GM23338 (cell line): ENCODE measurements around the gene IGF2. TPM values are rescaled to one million over a fixed set of nuclear protein-coding genes. Genes with fewer than 3 reads are reported as not detected.

Source experiments
- ATAC-seq: fragments of 200-7000 bp; cut with Tn5 transposase; 3 replicates; pipeline ENCODE4 v1.9.1; 2020
- DNase-seq: peaks from one replicate; pipeline ENCODE4 v3.0.0-alpha.2; 2015; ENCODE audit warnings: low spot score
- H2AFZ ChIP-seq: fragments of 200-600 bp; sonication (generic); 2 replicates; pipeline ENCODE4 v1.8.0; 2016; ENCODE audit warnings: antibody characterized with exemption, mild to moderate bottlenecking, moderate library complexity
- H3F3A ChIP-seq: fragments of 200-600 bp; sonication (generic); replicated peaks from 2 replicates; pipeline ENCODE4 v1.8.0; 2017; ENCODE audit warnings: antibody characterized with exemption, mixed run types, low read depth
- H3K27ac ChIP-seq: fragments of 200-600 bp; sonication (generic); 2 replicates; pipeline ENCODE4 v1.6.1; 2016; ENCODE audit warnings: low read depth
- H3K27me3 ChIP-seq: fragments of 200-600 bp; sonication (generic); 2 replicates; pipeline ENCODE4 v1.8.0; 2016; ENCODE audit warnings: mild to moderate bottlenecking, mixed run types, moderate library complexity; ENCODE audit not compliant: insufficient read depth
- H3K36me3 ChIP-seq: fragments of 200-600 bp; sonication (generic); 2 replicates; pipeline ENCODE4 v1.8.0; 2016; ENCODE audit warnings: mild to moderate bottlenecking; ENCODE audit not compliant: insufficient read depth
- H3K4me1 ChIP-seq: fragments of 200-600 bp; sonication (generic); 2 replicates; pipeline ENCODE4 v1.8.0; 2016; ENCODE audit warnings: mild to moderate bottlenecking, moderate library complexity; ENCODE audit not compliant: insufficient read depth
- H3K4me2 ChIP-seq: fragments of 200-600 bp; sonication (generic); 2 replicates; pipeline ENCODE4 v1.7.1; 2017; ENCODE audit warnings: mixed run types
- H3K4me3 ChIP-seq: fragments of 200-600 bp; sonication (generic); 2 replicates; pipeline ENCODE4 v1.6.1; 2016; ENCODE audit warnings: mixed run types
- H3K79me2 ChIP-seq: fragments of 200-600 bp; sonication (generic); replicated peaks from 2 replicates; pipeline ENCODE4 v1.8.0; 2017; ENCODE audit warnings: mild to moderate bottlenecking; ENCODE audit not compliant: insufficient read depth
- H3K9me2 ChIP-seq: fragments of 200-600 bp; sonication (generic); 2 replicates; pipeline ENCODE4 v1.8.0; 2017; ENCODE audit not compliant: insufficient read depth
- H4K20me1 ChIP-seq: fragments of 200-600 bp; sonication (generic); replicated peaks from 2 replicates; pipeline ENCODE4 v1.8.0; 2017; ENCODE audit warnings: mild to moderate bottlenecking; ENCODE audit not compliant: insufficient read depth
- H3K27ac Mint-ChIP-seq: 2 replicates; pipeline ENCODE4 v1.8.0; 2020; ENCODE audit warnings: inconsistent platforms, mild to moderate bottlenecking, moderate library complexity, mixed read lengths
- H3K27me3 Mint-ChIP-seq: 3 replicates; pipeline ENCODE4 v1.8.0; 2022; ENCODE audit warnings: low read depth, mild to moderate bottlenecking, moderate library complexity, mixed read lengths, inconsistent platforms; ENCODE audit not compliant: insufficient read depth, poor library complexity
- H3K36me3 Mint-ChIP-seq: 3 replicates; pipeline ENCODE4 v1.8.0; 2021; ENCODE audit warnings: low read depth, mild to moderate bottlenecking, inconsistent platforms, moderate library complexity, mixed read lengths
- H3K4me1 Mint-ChIP-seq: 3 replicates; pipeline ENCODE4 v1.8.0; 2020; ENCODE audit warnings: mild to moderate bottlenecking, inconsistent platforms, mixed read lengths
- H3K4me3 Mint-ChIP-seq: 3 replicates; pipeline ENCODE4 v1.8.0; 2021; ENCODE audit warnings: moderate library complexity, mild to moderate bottlenecking, inconsistent platforms, mixed read lengths
- H3K9me3 Mint-ChIP-seq: 3 replicates; pipeline ENCODE4 v1.8.0; 2020; ENCODE audit warnings: moderate library complexity, mild to moderate bottlenecking, inconsistent platforms, mixed read lengths
- EZH2 ChIP-seq: fragments of 200-600 bp; sonication (generic); IDR thresholded peaks from one replicate; pipeline ENCODE4 v1.8.0; 2017; ENCODE audit warnings: antibody characterized with exemption, mild to moderate bottlenecking, low read depth; ENCODE audit not compliant: unreplicated experiment
- POLR2AphosphoS5 ChIP-seq: IDR thresholded peaks from 2 replicates; pipeline ENCODE4 v1.6.1; 2016; ENCODE audit warnings: antibody characterized with exemption, low read depth
- STAT1 ChIP-seq: IDR thresholded peaks from one replicate; pipeline ENCODE4 v1.6.1; 2016; ENCODE audit warnings: antibody characterized with exemption; ENCODE audit not compliant: unreplicated experiment
- polyA plus RNA-seq: library from polyadenylated mRNA; unstranded; fragments of >200 nt; fragmentation: Nextera tagmentation; extraction: Ambion mirVana; gene quantifications from 2 replicates; pipeline ENCODE4 v1.2.1, GENCODE V29; 2016
- total RNA-seq: library from RNA; depleted of rRNA; stranded (reverse); fragments of >200 nt; shearing (Covaris generic); gene quantifications from 2 replicates; pipeline ENCODE4 v1.2.3, GENCODE V29; 2014
- TF ChIP-seq, protein P1 (sequence below), 2 experiments: fragments of 200-600 bp in 1 of 2; sonication (generic) in 1 of 2; conservative IDR thresholded peaks; 2 replicates each; pipeline versions ENCODE4 v1.5.1 to v1.6.1; 2016 to 2017; ENCODE audit warnings: antibody characterized with exemption in 2 of 2, low read depth in 2 of 2, mild to moderate bottlenecking in 2 of 2, moderate library complexity in 1 of 2
- TF ChIP-seq, protein P2 (sequence below): IDR thresholded peaks from one replicate; pipeline ENCODE4 v1.6.1; 2018; ENCODE audit warnings: antibody characterized with exemption; ENCODE audit not compliant: unreplicated experiment

IGF2 gene
- total and polyA plus RNA-seq, 2 experiments from 2014 or later = 1.4 to 4.0 TPM

GRCh38 chr11:2165571-2165970 is 26.4 kb upstream of the IGF2 start:
- Histone ChIP-seq H3F3A (no peaks in the 10 kb centered on the region), H3K4me3 (no peak overlapping the region), H3K4me2 (no peak overlapping the region), H3K36me3 (no peaks in the 10 kb centered on the region), H3K79me2 (no peaks in the 10 kb centered on the region), H3K27me3 (no peaks in the 10 kb centered on the region), H3K9me2 (no peaks in the 10 kb centered on the region), H4K20me1 (no peaks in the 10 kb centered on the region), H2AFZ (no peak overlapping the region), H3K27ac (no peak overlapping the region), H3K4me1 (no peaks in the 10 kb centered on the region)
- no peak for ATAC-seq
- Mint-ChIP-seq H3K36me3 (no peaks in the 10 kb centered on the region), H3K9me3 (no peaks in the 10 kb centered on the region), H3K27me3 (peaks cover 7% of the 10 kb centered on the region), H3K4me1 (no peaks in the 10 kb centered on the region), H3K4me3 (no peak overlapping the region), H3K27ac (no peak overlapping the region)
- no peak for TF ChIP-seq EZH2
- no peak for DNase-seq

DNA sequence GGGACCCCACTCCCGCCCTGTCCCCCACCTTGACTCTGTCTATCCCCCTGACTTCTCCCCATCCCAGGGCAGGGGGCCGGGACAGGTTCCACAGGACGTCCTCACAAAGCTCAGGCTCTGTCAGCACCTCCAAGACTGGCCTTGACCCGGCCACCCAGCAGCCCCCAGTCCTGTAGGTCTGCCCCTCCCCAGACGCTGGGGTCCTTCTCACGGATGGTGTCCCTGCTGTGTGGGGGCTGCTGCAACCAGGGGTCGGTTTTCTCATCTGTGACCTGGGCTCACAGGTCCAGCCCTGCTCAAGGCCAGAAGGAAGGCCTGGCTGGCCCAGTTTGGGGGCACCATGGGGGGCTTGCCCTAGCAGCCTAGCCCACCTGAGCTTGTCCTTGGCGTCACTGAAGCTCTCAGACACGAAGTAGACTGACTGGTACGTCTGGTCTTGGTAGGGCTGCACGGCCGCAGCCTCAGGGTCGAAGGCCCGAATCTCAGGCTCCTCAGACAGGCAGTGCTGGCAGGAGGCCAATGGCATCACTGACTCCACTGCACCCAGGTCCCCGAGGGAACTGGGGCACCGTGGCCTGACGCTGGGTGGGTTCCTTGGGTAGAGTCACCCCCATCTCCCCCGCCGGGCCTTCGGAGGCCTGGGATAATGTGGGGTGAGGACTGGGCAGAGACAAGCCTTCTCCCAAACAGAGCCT is 25.8 kb upstream of the IGF2 start:
- no peak for DNase-seq
- Histone ChIP-seq H2AFZ (no peak overlapping the region), H4K20me1 (no peaks in the 10 kb centered on the region), H3K4me2 (no peak overlapping the region), H3K9me2 (no peaks in the 10 kb centered on the region), H3K27ac (no peak overlapping the region), H3K4me1 (no peaks in the 10 kb centered on the region), H3K79me2 (no peaks in the 10 kb centered on the region), H3K4me3 (no peak overlapping the region), H3K36me3 (no peaks in the 10 kb centered on the region), H3K27me3 (no peaks in the 10 kb centered on the region), H3F3A (no peaks in the 10 kb centered on the region)
- no peaks in the 10 kb centered on the region for H3K4me1 Mint-ChIP-seq
- TF ChIP-seq STAT1 = no peak
- TF ChIP-seq, protein P1, sequence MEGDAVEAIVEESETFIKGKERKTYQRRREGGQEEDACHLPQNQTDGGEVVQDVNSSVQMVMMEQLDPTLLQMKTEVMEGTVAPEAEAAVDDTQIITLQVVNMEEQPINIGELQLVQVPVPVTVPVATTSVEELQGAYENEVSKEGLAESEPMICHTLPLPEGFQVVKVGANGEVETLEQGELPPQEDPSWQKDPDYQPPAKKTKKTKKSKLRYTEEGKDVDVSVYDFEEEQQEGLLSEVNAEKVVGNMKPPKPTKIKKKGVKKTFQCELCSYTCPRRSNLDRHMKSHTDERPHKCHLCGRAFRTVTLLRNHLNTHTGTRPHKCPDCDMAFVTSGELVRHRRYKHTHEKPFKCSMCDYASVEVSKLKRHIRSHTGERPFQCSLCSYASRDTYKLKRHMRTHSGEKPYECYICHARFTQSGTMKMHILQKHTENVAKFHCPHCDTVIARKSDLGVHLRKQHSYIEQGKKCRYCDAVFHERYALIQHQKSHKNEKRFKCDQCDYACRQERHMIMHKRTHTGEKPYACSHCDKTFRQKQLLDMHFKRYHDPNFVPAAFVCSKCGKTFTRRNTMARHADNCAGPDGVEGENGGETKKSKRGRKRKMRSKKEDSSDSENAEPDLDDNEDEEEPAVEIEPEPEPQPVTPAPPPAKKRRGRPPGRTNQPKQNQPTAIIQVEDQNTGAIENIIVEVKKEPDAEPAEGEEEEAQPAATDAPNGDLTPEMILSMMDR (conservative IDR thresholded peaks at IDR 0.05; ENCODE audit: low read depth in 2 of 2) = no peak
- TF ChIP-seq POLR2AphosphoS5 = no peak
- TF ChIP-seq, protein P2, sequence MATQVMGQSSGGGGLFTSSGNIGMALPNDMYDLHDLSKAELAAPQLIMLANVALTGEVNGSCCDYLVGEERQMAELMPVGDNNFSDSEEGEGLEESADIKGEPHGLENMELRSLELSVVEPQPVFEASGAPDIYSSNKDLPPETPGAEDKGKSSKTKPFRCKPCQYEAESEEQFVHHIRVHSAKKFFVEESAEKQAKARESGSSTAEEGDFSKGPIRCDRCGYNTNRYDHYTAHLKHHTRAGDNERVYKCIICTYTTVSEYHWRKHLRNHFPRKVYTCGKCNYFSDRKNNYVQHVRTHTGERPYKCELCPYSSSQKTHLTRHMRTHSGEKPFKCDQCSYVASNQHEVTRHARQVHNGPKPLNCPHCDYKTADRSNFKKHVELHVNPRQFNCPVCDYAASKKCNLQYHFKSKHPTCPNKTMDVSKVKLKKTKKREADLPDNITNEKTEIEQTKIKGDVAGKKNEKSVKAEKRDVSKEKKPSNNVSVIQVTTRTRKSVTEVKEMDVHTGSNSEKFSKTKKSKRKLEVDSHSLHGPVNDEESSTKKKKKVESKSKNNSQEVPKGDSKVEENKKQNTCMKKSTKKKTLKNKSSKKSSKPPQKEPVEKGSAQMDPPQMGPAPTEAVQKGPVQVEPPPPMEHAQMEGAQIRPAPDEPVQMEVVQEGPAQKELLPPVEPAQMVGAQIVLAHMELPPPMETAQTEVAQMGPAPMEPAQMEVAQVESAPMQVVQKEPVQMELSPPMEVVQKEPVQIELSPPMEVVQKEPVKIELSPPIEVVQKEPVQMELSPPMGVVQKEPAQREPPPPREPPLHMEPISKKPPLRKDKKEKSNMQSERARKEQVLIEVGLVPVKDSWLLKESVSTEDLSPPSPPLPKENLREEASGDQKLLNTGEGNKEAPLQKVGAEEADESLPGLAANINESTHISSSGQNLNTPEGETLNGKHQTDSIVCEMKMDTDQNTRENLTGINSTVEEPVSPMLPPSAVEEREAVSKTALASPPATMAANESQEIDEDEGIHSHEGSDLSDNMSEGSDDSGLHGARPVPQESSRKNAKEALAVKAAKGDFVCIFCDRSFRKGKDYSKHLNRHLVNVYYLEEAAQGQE = no peak
- no peak for ATAC-seq
- H3K36me3 Mint-ChIP-seq = no peaks in the 10 kb centered on the region
- no peak overlapping the region for H3K4me3 Mint-ChIP-seq
- H3K27ac Mint-ChIP-seq = no peak overlapping the region
- H3K27me3 Mint-ChIP-seq = peaks cover 7% of the 10 kb centered on the region
- H3K9me3 Mint-ChIP-seq = no peaks in the 10 kb centered on the region
